ENCODE results near the gene NHERF1. TPM values are rescaled to one million over a fixed set of nuclear protein-coding genes. Genes with fewer than 3 reads are reported as not detected.

The NHERF1 gene
- total and polyA plus RNA-seq, 2 donors from 2014 or later, result 71.3 to 448 TPM

DNA sequence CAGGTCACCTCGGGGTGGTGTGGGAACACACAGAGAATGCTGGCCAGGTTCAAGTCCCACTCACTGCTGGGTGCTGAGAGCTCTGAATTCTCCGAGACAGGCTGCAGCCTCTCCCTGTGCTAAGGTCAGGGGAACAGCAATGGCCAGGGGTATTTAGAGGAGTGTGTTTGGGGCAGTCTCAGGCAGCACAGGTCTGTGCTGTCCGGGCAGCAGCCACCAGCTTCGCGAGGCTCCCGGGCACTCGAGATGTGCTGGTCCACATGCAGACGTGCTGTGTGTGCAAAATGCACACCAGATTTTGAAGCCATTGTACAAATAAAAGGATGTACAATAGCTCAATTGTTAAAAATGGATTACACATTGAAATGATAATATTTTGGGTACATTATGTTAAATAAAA lies 7.1 kb downstream of the NHERF1 start:
- Histone ChIP-seq H3K27me3 (ENCODE audit: control insufficient read depth, insufficient read depth, low read length) (no peaks in the 10 kb centered on the region), H3K4me3 (ENCODE audit: low read length in 3 of 3) (no peak overlapping the region), H3K36me3 (ENCODE audit: control insufficient read depth in 2 of 3, insufficient read depth in 3 of 3, low read length in 3 of 3) (peaks cover 0 to 3% (median 2%) of the 10 kb centered on the region in 3 donors), H3K4me1 (ENCODE audit: control insufficient read depth in 2 of 3, insufficient read depth in 2 of 3, low read depth in 1 of 3, low read length in 3 of 3) (peaks cover 2 to 52% (median 36%) of the 10 kb centered on the region in 3 donors), H3K9me3 (ENCODE audit: control insufficient read depth in 2 of 3, insufficient read depth in 1 of 3, low read length in 3 of 3) (no peaks in the 10 kb centered on the region), H3K9ac (ENCODE audit: low read length in 3 of 3) (no peak overlapping the region), H3K27ac (ENCODE audit: low read depth in 2 of 2, low read length in 2 of 2) (no peak overlapping the region)
- TF ChIP-seq, protein P1, sequence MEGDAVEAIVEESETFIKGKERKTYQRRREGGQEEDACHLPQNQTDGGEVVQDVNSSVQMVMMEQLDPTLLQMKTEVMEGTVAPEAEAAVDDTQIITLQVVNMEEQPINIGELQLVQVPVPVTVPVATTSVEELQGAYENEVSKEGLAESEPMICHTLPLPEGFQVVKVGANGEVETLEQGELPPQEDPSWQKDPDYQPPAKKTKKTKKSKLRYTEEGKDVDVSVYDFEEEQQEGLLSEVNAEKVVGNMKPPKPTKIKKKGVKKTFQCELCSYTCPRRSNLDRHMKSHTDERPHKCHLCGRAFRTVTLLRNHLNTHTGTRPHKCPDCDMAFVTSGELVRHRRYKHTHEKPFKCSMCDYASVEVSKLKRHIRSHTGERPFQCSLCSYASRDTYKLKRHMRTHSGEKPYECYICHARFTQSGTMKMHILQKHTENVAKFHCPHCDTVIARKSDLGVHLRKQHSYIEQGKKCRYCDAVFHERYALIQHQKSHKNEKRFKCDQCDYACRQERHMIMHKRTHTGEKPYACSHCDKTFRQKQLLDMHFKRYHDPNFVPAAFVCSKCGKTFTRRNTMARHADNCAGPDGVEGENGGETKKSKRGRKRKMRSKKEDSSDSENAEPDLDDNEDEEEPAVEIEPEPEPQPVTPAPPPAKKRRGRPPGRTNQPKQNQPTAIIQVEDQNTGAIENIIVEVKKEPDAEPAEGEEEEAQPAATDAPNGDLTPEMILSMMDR (IDR thresholded peaks at IDR 0.05; ENCODE audit: borderline replicate concordance, extremely low read depth, insufficient read depth), result no peak
- no peak for DNase-seq
- no peak for FAIRE-seq
- intact Hi-C loops (cut with DNase I), result no loop called here

DNA sequence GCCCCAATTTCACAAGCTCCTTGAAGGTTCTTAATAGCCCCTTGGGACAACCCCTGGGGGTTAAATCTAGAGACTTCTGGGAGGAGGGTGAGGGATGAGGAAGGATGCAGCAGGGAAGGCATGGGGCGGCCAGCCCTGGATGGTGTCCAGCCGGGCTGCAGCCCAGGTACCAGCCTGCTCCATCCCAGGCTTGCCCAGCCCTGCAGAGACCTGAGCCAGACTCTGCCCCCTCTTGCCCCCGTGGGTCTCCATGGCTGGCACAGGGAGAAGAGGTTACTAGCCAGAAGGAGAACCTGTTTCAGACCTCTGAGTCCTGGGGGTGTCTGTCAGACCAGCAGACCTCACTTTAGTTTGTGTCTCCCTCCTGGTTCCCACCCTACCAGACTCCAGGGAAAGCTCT lies 8.5 kb downstream of the NHERF1 start:
- H3K27me3 ChIP-seq (ENCODE audit: control insufficient read depth, insufficient read depth, low read length), result no peaks in the 10 kb centered on the region
- peak overlapping the region in 1 of 3 donors; percentile 34 for H3K9ac ChIP-seq (ENCODE audit: low read length in 3 of 3)
- TF ChIP-seq, protein P1 (IDR thresholded peaks at IDR 0.05; ENCODE audit: borderline replicate concordance, extremely low read depth, insufficient read depth), result no peak
- DNase-seq (no peak), FAIRE-seq (no peak)
- no peak overlapping the region for H3K4me3 ChIP-seq (ENCODE audit: low read length in 3 of 3)
- H3K27ac ChIP-seq (ENCODE audit: low read depth in 2 of 2, low read length in 2 of 2), result no peak overlapping the region
- H3K9me3 ChIP-seq (ENCODE audit: control insufficient read depth in 2 of 3, insufficient read depth in 1 of 3, low read length in 3 of 3), result no peaks in the 10 kb centered on the region
- H3K4me1 ChIP-seq (ENCODE audit: control insufficient read depth in 2 of 3, insufficient read depth in 2 of 3, low read depth in 1 of 3, low read length in 3 of 3), result peaks cover 2 to 51% (median 37%) of the 10 kb centered on the region in 3 donors
- peaks cover 0 to 2% (median 0%) of the 10 kb centered on the region in 3 donors for H3K36me3 ChIP-seq (ENCODE audit: control insufficient read depth in 2 of 3, insufficient read depth in 3 of 3, low read length in 3 of 3)
- intact Hi-C loops (cut with DNase I), result no loop called here

DNA sequence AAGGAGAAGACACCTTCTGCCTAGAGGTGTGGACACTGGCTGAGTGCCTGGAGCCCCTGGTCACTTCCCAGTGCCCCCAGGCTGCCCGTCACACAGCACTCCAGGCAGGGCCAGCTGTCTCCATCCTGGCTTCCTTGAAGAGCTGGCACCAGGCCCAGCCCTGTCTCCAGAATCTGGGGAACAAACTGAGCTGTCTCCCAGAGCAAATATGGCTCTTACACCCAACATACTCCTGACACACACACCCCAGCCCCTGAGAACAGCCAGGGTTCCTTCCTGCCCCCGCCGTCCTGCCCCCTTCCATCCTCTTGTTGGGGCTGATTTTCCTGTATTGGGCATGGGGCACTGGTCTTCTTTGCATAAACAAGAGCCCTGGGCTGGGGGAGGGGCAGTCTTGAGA lies 9.1 kb downstream of the NHERF1 start:
- H3K9ac ChIP-seq (ENCODE audit: low read length in 3 of 3), result peak overlapping the region in 1 of 3 donors; percentile 34
- peaks cover 2 to 50% (median 37%) of the 10 kb centered on the region in 3 donors for H3K4me1 ChIP-seq (ENCODE audit: control insufficient read depth in 2 of 3, insufficient read depth in 2 of 3, low read depth in 1 of 3, low read length in 3 of 3)

More for the DNA sequence above, 9.1 kb downstream of the NHERF1 start:
- TF ChIP-seq, protein P1 (IDR thresholded peaks at IDR 0.05; ENCODE audit: borderline replicate concordance, extremely low read depth, insufficient read depth), result no peak
- Histone ChIP-seq H3K4me3 (ENCODE audit: low read length in 3 of 3) (no peak overlapping the region), H3K9me3 (ENCODE audit: control insufficient read depth in 2 of 3, insufficient read depth in 1 of 3, low read length in 3 of 3) (no peaks in the 10 kb centered on the region), H3K36me3 (ENCODE audit: control insufficient read depth in 2 of 3, insufficient read depth in 3 of 3, low read length in 3 of 3) (peaks cover 0 to 2% (median 0%) of the 10 kb centered on the region in 3 donors), H3K27me3 (ENCODE audit: control insufficient read depth, insufficient read depth, low read length) (no peaks in the 10 kb centered on the region), H3K27ac (ENCODE audit: low read depth in 2 of 2, low read length in 2 of 2) (peak overlapping the region; percentile 63 to 79)
- FAIRE-seq (no peak), DNase-seq (peak in 1 of 5 donors; percentile 73)
- intact Hi-C loops (cut with DNase I), result no loop called here
